Gastrocnemius medialis (tissue), 4 donors: ENCODE measurements around the gene SYNDIG1L. TPM values are rescaled to one million over a fixed set of nuclear protein-coding genes. Genes with fewer than 3 reads are reported as not detected.

ENCODE experiments used
- ATAC-seq, 2 donors: fragments of 150-250 bp; one replicate each; pipeline ENCODE4 v1.9.1; 2016
- DNase-seq, 2 donors: peaks; one replicate each; pipeline ENCODE4 v3.0.0-alpha.2; 2019
- H3K27ac ChIP-seq, 4 donors: fragments of 200-600 bp; sonication (generic); 1 replicate in 1 of 4; 2 replicates in 3 of 4; pipeline ENCODE4 v1.5.1; 2016 to 2018; ENCODE audit warnings: mild to moderate bottlenecking in 2 of 4, moderate library complexity in 1 of 4
- H3K27me3 ChIP-seq, 3 donors: fragments of 200-600 bp; sonication (generic) in 2 of 3; 1 replicate in 1 of 3; 2 replicates in 2 of 3; pipeline versions ENCODE4 v1.5.1 to v1.6.0; 2016 to 2019; ENCODE audit warnings: mild to moderate bottlenecking in 1 of 3, moderate library complexity in 1 of 3
- H3K36me3 ChIP-seq, 2 donors: fragments of 200-600 bp; sonication (generic) in 1 of 2; one replicate each; pipeline ENCODE4 v1.5.1; 2017 to 2018
- H3K4me1 ChIP-seq, 2 donors: fragments of 200-600 bp; sonication (generic) in 1 of 2; one replicate each; pipeline ENCODE4 v1.5.1; 2016 to 2017; ENCODE audit warnings: mild to moderate bottlenecking in 2 of 2
- H3K4me3 ChIP-seq, 4 donors: fragments of 200-600 bp; sonication (generic) in 3 of 4; 1 replicate in 1 of 4; 2 replicates in 3 of 4; pipeline ENCODE4 v1.5.1; 2016 to 2019; ENCODE audit warnings: mild to moderate bottlenecking in 2 of 4
- H3K9me3 ChIP-seq, 3 donors: fragments of 200-600 bp; sonication (generic) in 2 of 3; 1 replicate in 1 of 3; 2 replicates in 2 of 3; pipeline ENCODE4 v1.5.1; 2016 to 2019
- CTCF ChIP-seq, 5 experiments: fragments of 450-650 bp in 3 of 5; fragments of 200-600 bp in 2 of 5; sonication (generic) in 2 of 5; IDR thresholded peaks in 4 of 5; conservative IDR thresholded peaks in 1 of 5; 1 replicate in 4 of 5; 2 replicates in 1 of 5; pipeline ENCODE4 v1.5.1; 2016 to 2019; ENCODE audit warnings: antibody characterized with exemption in 5 of 5, mild to moderate bottlenecking in 3 of 5, moderate library complexity in 3 of 5
- POLR2A ChIP-seq, 2 donors: fragments of 450-650 bp; IDR thresholded peaks; one replicate each; pipeline ENCODE4 v1.6.1; 2017; ENCODE audit warnings: antibody characterized with exemption in 2 of 2, mild to moderate bottlenecking in 2 of 2, moderate library complexity in 2 of 2
- in situ Hi-C, 4 donors: fragments of 200-750 bp; cut with MboI; loops; one replicate each; pipeline versions ENCODE4 v1.15.0 to v1.8.0; 2017; ENCODE audit warnings: low sequenced_read_pairs in 4 of 4
- intact Hi-C: fragments of 100-400 bp; cut with DNase I; formaldehyde crosslinking; loops from one replicate; pipeline ENCODE4 v1.15.1; 2023; ENCODE audit warnings: low total_unique reads
- total RNA-seq, 4 donors: library from RNA; depleted of rRNA; stranded (reverse); fragments of >200 nt; gene quantifications; one replicate each; pipeline versions ENCODE4 v1.1.0 to v1.2.3, GENCODE V29; 2016

The SYNDIG1L gene
- total RNA-seq, 4 donors from 2014 or later, result not detected

- ATAC-seq (no peak), DNase-seq (no peak)
- no peak overlapping the region for H3K27ac ChIP-seq
- in situ Hi-C loops, result no loop called here
- H3K4me1 ChIP-seq, result peaks cover 0 to 2% of the 10 kb centered on the region in 2 donors
- TF ChIP-seq POLR2A (IDR thresholded peaks at IDR 0.05) (no peak), CTCF (IDR thresholded peaks at IDR 0.05 in 4 of 5, conservative IDR thresholded peaks at IDR 0.05 in 1 of 5) (no peak)
- no peaks in the 10 kb centered on the region for H3K27me3 ChIP-seq
- H3K4me3 ChIP-seq, result no peak overlapping the region
- no peaks in the 10 kb centered on the region for H3K9me3 ChIP-seq
- intact Hi-C loops, result no loop called here
- H3K36me3 ChIP-seq, result no peaks in the 10 kb centered on the region
Observed at GRCh38 chr14:74463697-74464096, 37.7 kb upstream of the SYNDIG1L start.

DNA sequence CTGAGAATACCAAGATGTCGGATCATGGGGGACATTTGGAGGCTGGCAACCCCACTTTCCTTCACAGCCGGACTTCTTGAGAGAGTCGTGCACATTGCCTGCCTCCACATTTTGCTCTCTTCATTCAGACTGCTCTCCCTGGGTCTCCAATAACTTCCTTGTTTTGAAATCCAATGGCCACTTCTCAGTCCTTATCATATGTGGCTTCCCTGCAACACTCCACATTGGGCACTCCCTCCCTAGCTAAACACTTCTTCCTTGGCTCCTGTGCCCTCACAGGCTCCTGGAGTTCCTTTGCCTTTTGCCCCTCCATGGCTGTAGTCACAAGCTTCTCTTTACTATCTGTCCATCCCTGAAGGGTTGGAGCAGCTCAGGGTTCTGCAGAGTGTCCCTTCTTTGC lies 37.0 kb upstream of the SYNDIG1L start:
- no peaks in the 10 kb centered on the region for H3K4me1 ChIP-seq
- DNase-seq (no peak), ATAC-seq (no peak)
- no peak overlapping the region for H3K4me3 ChIP-seq
- H3K27me3 ChIP-seq, result no peaks in the 10 kb centered on the region
- H3K9me3 ChIP-seq, result no peaks in the 10 kb centered on the region
- in situ Hi-C loops, result no loop called here
- no peaks in the 10 kb centered on the region for H3K36me3 ChIP-seq
- H3K27ac ChIP-seq, result no peak overlapping the region
- intact Hi-C loops, result no loop called here
- TF ChIP-seq POLR2A (IDR thresholded peaks at IDR 0.05), result no peak
- no peak for TF ChIP-seq CTCF (IDR thresholded peaks at IDR 0.05 in 4 of 5, conservative IDR thresholded peaks at IDR 0.05 in 1 of 5)

DNA sequence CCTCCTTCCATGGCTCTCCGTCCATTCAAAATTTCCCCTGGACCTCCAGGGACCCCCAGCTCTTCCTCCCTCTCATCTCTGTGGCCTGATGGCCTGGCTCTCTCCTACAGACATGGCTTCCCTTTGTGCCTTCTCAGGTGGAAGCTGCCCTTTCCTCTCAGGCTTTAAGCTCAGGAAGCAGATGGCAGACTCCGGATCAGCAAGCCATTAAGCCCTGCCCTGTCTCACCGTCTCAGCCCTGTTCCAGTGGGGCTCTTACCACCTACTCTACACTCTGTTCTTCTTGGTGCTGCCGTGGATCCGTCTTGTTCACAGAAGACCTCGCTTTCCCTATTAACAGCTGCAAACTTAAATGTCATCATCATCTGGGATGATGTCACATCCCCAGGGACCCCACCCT lies 34.0 kb upstream of the SYNDIG1L start:
- Histone ChIP-seq H3K27me3 (no peaks in the 10 kb centered on the region), H3K36me3 (no peaks in the 10 kb centered on the region), H3K4me1 (no peaks in the 10 kb centered on the region), H3K4me3 (no peak overlapping the region), H3K9me3 (no peaks in the 10 kb centered on the region), H3K27ac (no peak overlapping the region)
- in situ Hi-C loops (no loop called here), intact Hi-C loops (no loop called here)
- DNase-seq (no peak), ATAC-seq (no peak)
- TF ChIP-seq POLR2A (IDR thresholded peaks at IDR 0.05), result no peak
- TF ChIP-seq CTCF (IDR thresholded peaks at IDR 0.05 in 4 of 5, conservative IDR thresholded peaks at IDR 0.05 in 1 of 5), result no peak

GRCh38 chr14:74459289-74459946 lies 33.4 kb upstream of the SYNDIG1L start:
- in situ Hi-C loops, result no loop called here
- H3K27ac ChIP-seq, result no peak overlapping the region
- no peaks in the 10 kb centered on the region for H3K4me1 ChIP-seq
- H3K36me3 ChIP-seq, result no peaks in the 10 kb centered on the region
- H3K27me3 ChIP-seq, result no peaks in the 10 kb centered on the region
- peak in 1 of 2 donors; percentile 24 for DNase-seq
- intact Hi-C loops, result no loop called here
- TF ChIP-seq POLR2A (IDR thresholded peaks at IDR 0.05), result no peak
- peak in 4 of 5 experiments; percentile 48 to 64 (median 54) for TF ChIP-seq CTCF (IDR thresholded peaks at IDR 0.05 in 4 of 5, conservative IDR thresholded peaks at IDR 0.05 in 1 of 5)
- H3K9me3 ChIP-seq, result no peaks in the 10 kb centered on the region
- no peak overlapping the region for H3K4me3 ChIP-seq
- ATAC-seq, result peak; percentile 56 to 70

DNA sequence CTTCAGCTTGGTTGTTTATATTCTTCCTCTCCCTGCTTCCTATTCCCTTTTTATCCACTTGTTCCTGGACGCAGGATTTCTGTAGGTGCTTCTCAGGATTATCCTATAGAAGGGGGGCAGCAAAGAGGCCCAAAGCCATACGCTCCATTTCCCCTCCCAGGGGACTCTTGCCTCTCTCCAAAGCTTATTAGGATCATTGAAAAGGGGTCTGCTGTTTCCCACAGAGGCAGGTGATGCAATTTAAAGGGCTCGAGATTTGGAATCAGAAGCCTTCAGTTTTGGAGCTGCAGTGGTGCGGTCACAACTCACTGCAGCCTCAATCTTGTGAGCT lies 31.5 kb upstream of the SYNDIG1L start:
- no peak overlapping the region for H3K27ac ChIP-seq
- DNase-seq (no peak), ATAC-seq (no peak)
- in situ Hi-C loops, result no loop called here
- H3K9me3 ChIP-seq, result no peaks in the 10 kb centered on the region
- H3K36me3 ChIP-seq, result no peaks in the 10 kb centered on the region
- no peaks in the 10 kb centered on the region for H3K4me1 ChIP-seq
- no peaks in the 10 kb centered on the region for H3K27me3 ChIP-seq
- TF ChIP-seq POLR2A (IDR thresholded peaks at IDR 0.05) (no peak), CTCF (IDR thresholded peaks at IDR 0.05 in 4 of 5, conservative IDR thresholded peaks at IDR 0.05 in 1 of 5) (no peak)
- H3K4me3 ChIP-seq, result no peak overlapping the region
- intact Hi-C loops, result no loop called here
